ENCODE results near the gene PRM3.

DNA sequence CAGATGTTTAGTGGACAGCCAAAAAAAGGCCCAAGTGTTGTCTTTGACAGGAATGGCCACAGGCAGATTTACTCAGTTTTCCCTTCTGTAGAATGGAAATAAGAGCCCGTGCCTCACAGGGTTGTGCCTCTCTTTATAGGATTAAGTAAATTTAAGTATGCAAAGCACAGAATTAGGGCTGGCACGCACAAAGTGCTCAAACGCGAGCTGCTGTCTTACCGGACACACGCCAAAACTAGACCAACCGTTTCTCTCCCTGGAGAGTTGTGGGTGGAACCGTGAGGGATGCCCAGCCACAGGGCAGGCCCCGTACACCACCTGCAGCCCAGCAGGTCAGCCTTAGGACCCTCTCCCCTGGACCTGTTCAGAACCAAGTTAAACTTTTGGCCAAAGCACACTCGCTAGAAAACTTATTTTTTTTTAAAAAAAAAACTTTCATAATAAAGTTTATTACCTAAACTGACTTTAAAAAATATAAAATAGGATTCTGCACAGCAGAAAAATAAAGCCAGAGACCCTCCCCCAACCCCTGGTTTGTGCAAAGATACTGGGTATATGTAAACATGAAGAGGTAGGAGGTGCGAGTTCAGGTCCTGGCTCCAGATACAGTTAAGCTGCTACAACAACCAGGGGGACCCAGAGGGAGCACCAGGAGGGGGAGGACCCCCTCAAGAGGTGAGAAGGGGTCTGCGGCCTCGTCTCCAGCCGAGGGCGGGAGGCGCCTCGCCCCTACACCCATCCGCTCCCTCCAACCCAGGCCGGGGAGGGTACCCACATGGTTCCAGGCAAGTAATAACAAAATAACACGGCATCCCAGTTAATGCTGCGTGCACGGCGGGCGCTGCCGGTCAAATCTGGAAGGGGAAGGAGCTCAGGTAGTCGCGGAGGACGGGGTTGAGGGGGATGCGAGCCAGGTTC lies 19.2 kb downstream of the PRM3 start:
- TF ChIP-seq, protein P1, sequence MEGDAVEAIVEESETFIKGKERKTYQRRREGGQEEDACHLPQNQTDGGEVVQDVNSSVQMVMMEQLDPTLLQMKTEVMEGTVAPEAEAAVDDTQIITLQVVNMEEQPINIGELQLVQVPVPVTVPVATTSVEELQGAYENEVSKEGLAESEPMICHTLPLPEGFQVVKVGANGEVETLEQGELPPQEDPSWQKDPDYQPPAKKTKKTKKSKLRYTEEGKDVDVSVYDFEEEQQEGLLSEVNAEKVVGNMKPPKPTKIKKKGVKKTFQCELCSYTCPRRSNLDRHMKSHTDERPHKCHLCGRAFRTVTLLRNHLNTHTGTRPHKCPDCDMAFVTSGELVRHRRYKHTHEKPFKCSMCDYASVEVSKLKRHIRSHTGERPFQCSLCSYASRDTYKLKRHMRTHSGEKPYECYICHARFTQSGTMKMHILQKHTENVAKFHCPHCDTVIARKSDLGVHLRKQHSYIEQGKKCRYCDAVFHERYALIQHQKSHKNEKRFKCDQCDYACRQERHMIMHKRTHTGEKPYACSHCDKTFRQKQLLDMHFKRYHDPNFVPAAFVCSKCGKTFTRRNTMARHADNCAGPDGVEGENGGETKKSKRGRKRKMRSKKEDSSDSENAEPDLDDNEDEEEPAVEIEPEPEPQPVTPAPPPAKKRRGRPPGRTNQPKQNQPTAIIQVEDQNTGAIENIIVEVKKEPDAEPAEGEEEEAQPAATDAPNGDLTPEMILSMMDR (IDR thresholded peaks at IDR 0.05): no peak
- no peak for TF ChIP-seq EZH2 (IDR thresholded peaks at IDR 0.05; ENCODE audit: borderline replicate concordance, insufficient read depth, low read depth, low read length, poor library complexity, severe bottlenecking)

Data from B cell (primary cell).